ENCODE measurements around the gene MGAT5. TPM values are rescaled to one million over a fixed set of nuclear protein-coding genes. Genes with fewer than 3 reads are reported as not detected.

MGAT5 gene
- total RNA-seq, 1 donor from 2014 or later: 70.3 TPM

GRCh38 chr2:134449751-134450513, 196.1 kb downstream of the MGAT5 start:
- DNase-seq: no peak

GRCh38 chr2:134451347-134451630, 197.4 kb downstream of the MGAT5 start:
- no peak for DNase-seq

- DNase-seq: no peak
These were observed 198.3 kb downstream of the MGAT5 start for GRCh38 chr2:134452042-134452733.

GRCh38 chr2:134453476-134453875, 199.6 kb downstream of the MGAT5 start:
- DNase-seq: no peak

DNA sequence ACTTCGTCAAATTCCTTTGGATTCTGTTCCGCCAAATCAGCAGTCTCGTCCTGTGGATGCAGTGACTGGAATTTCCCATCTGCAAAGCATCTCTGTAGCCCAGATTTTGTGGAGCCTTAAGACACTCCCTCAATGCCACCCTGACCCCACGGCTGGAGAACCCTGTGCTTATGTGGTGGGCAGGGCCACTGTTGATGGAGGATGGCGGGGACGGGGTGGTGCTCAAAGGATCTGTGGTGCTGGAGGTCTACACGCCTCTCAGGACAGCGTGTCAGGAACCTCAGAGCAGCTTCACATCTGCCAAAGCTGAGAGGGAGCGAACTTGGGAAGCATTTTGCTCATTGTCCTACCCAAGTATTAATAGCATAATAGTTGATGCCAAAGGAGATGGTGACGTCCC, 200.1 kb downstream of the MGAT5 start:
- no peak for DNase-seq

DNA sequence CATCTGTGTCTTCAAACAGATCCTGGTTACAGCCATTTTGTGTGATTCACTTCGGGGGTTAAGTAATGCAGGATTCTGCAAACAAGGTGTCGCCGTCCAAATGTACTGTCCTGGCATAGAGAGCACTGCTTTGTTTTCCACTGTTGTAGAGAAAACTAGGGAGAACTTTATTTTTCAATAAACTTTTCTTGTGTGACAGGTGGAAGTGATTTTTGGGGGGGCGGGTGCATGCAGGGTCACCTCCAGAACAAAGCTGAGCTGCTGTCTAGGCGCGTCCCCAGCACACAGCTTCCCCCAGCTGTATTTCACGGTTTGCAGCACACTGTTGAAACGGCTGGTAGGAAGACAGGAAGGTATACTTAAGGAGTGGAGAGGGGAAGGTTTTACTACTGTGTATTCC, 200.6 kb downstream of the MGAT5 start:
- DNase-seq: no peak

DNA sequence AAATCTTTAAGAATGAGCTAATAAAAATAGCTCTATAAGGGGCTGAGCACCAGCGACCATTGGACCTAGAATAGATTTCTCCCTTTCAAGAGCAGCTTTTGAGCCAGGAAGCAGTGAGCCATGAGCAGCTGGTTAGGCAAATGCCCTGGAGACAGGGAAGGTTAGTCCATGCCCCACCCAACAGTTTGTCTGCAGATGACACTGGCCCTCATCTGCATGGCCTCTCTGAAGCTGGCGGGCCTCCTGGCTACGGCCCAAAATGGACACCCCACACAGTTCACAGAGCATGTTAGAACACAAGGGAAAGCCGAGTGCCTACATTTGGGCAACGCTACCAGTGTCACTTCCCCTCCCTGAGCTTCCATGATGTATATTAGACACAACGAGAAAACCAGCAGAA, 201.1 kb downstream of the MGAT5 start:
- DNase-seq: no peak

GRCh38 chr2:134455426-134455825, 201.6 kb downstream of the MGAT5 start:
- DNase-seq: no peak

DNA sequence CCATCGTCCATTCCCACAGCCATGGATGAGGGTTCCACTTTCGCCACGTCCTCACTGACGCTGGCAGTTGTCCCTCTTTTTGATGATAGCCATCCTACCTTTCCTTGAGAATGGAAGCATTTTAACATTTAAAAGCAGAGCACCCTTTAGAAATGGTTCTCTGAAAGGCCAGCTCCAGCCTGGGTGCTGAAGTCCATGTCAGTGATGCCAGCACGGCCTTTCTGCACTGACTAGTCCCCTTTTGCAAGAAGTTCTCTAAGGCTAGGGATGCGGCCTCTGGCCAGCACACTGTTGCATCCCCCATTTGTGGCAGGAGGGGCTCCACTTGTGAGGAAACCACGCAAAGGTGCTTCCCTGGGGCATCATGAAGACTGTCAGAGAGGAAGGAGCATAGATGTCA, 203.5 kb downstream of the MGAT5 start:
- DNase-seq: no peak

DNA sequence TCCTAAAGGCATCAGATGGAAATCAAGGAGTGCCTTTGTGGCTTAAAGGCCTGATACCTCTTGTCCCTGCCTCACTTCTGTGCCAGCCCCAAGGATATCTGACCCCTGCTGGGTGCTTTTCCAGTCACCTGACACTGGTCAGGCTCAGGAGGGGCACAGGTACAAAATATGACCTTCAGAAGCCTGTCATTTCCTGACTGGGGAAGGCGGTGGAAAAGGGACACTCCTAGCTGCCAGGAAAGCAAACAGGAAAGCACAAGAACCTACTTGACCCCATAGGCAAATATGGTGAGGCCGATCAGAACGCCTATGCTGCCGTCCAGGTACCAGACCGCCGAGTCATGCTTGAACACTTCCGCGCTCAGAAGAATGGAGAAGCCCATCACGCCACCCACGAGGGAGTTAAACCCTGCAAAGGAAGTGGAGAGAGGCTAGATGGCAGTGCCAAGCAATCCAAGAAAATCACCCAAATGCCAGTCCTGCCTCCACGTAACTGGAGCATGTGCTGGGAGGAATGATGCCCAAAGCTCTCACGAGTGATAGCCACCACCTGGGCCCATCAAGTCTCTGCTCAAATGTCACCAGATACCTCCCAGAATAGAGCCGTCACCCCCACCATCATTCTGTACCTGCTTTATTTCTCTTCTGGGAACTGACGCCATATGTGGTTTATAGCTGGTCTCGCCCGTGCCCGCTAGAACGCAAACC, 204.0 kb downstream of the MGAT5 start:
- DNase-seq: no peak

DNA sequence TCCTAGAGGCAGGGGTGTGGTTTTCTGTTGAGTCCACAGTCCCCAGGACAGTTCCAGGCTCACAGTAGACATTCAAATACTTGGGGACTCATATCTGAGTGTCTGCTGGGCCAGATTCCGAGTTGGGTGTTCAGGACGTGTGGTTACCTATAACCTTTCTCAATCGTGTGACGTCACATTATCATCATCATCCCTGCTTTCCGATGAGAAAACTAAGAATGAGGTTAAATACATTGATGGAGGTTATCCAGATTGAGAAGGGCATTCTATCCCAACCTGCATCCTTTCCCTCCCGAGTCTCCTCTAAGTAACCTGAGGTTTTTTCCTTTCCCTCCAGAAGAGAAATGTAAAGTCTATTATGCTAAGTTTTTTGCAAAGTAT, 204.6 kb downstream of the MGAT5 start:
- no peak for DNase-seq

GRCh38 chr2:134458950-134459349, 205.1 kb downstream of the MGAT5 start:
- no peak for DNase-seq

GRCh38 chr2:134459706-134460406, 206.0 kb downstream of the MGAT5 start:
- DNase-seq: no peak

DNA sequence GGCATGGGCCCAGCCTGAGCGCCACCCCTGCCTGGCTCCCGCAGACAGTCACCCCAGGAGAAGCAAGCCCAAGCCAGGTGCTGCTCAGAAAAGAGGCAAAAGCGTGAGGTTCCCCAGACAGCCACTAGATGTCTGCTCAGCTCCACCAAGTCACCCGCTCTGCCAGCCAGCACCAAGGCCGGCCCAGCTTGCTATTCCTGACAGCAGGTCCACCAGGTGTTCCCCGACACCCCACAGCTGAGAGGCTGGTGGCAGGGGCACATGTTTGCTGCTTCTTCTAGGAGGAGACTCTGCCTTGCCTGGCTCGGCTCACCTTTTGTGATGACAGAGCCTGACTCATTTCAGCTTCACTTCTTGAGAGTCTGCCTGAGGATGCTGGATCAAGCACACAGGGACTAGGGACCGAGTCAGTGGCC, 206.7 kb downstream of the MGAT5 start:
- DNase-seq: peak; percentile 47

GRCh38 chr2:134461511-134461910, 207.6 kb downstream of the MGAT5 start:
- no peak for DNase-seq

- no peak for DNase-seq
These were observed 208.4 kb downstream of the MGAT5 start for GRCh38 chr2:134462275-134462674.

DNA sequence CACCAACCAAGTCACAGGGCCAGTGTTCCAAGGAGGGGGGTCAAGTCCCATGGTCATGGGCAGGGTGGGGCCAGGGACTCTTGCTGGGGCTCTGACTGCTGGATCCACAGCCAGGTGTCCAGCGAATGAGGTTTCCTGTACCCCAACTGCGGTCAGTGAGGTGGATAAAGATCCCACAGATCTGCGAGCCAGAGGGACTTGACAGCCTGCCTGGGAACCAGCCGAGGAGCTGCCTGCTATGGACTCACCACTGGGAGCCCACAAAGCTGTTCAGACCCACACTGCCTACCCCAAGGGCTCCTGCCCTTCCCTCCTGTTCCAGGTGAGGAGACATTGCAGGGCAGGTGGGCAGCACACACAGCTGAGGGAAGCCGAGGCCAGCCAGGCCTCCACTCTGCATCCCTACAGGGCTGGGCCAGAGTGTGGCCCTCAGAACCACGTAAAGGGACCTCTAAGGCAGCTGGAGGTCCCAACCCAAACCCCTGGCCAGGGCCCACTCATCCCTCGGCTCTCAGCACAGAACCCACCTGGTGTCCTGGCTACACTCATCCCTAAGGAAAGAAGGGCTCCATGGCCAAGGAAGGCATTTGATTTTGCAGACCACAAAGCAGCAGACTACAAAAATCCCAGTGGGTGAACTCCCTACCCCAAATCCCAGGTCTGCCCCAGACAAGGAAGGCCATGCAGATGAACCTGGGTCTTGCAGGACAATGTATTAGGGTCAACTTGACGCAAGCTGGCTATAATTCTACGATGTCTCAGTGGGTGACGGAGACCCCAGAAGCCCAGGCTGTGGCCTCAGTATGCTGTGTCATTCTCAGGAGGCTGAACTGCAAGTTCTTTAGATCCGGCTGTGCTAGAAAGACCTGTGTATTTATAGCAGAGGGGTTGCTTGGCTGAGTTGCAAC, 209.2 kb downstream of the MGAT5 start:
- no peak for DNase-seq

- no peak for DNase-seq
These were observed 209.8 kb downstream of the MGAT5 start for GRCh38 chr2:134463699-134464022.

- DNase-seq: no peak
These were observed 211.6 kb downstream of the MGAT5 start for GRCh38 chr2:134465228-134466105.

- no peak for DNase-seq
These were observed 212.3 kb downstream of the MGAT5 start for GRCh38 chr2:134466141-134466540.

DNA sequence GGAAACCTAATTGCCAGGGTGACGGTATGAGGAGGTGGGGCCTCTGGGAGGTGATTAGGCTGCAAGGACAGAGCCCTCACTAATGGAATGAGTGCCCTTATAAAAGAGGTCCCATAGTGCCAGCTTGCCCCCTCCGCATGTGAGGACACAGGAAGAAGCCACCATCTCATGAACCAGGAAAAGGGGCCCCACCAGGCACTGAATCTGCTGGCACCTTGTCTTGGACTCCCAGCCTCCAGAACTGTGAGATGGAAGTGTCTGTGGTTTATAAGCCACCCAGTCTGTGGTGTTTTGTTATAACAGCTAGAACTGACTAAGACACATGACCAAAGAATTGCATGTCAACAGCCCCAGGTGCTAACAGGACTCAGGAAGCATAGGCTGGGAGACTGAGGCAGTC, 214.3 kb downstream of the MGAT5 start:
- no peak for DNase-seq
